LHCN-M2 (cell line): ENCODE data around the gene HEG1. TPM values are rescaled to one million over a fixed set of nuclear protein-coding genes. Genes with fewer than 3 reads are reported as not detected.

Source experiments
- DNase-seq: peaks from one replicate; pipeline ENCODE4 v3.0.0-alpha.2; 2012; ENCODE audit warnings: low read depth
- total RNA-seq: library from RNA; depleted of rRNA; stranded (reverse); fragments of >200 nt; gene quantifications from 2 replicates; pipeline ENCODE4 v1.2.3, GENCODE V29; 2014

The HEG1 gene
- total RNA-seq, 1 experiment from 2014 or later, result 28.0 TPM

DNA sequence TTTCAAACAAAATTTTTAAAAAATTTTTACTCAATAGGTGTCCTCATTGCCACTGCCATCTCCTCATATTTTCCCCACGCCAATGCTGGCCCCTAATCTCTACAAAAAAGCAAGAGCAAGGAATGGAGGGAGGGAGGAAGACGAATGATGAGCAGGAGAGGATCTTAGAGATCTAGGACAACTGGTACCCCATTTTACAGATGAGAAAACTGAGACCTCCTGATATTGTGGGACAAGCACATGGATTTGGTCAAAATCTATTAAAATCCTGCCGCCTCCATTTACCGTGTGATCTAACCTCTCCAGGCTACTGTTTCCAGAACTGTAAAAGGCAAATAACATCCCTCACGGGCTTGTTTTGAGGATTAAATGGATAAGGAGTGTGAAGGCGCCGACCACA, 4.6 kb downstream of the HEG1 start:
- DNase-seq, result no peak

DNA sequence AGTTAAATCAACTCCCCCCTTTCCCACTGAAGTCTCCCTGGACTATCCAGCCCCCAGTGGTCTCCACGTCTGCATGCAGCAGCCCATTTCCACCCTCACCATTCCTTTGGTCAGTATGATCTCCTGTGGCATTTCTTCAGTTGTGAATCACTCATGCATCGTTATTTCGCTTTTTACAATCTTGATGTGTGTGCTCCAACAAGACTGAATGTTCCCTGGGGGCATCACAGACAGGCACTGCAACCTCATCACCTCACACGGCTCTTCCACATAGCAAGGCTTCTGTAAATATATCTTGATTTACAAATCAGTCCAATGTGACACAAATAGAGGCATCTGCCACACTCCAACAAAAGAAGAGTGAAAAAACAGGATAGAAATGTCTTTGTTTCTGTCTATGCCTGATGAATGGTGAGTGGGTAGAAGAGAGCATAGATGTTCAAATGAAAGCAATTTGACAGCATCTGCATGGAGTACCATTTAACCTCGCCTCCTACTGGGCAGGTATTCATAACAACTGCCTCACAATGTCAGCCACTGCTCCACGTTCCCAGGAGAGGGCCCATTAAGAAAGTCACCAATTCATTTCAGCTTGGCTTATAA, 5.2 kb downstream of the HEG1 start:
- DNase-seq, result no peak

DNA sequence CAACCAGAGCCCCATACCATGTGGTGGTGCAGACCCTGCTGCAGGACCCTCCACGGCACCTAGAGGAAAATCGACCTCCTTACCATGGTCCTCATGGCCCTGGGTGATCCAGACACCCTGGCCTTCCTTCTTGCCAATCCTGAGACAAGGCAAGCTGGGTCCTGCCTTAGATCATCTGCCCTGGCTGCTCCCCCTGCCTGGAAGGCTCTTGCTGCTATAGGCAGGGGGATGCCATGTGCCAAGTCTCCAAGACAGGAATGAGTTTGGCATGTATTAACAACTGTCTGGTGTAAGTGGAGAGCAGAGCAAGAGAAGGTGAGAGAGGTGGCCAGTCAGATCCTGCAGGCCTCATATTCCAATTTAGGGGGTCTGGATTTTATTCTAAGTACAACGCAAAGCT, 7.5 kb downstream of the HEG1 start:
- DNase-seq, result no peak

- peak; percentile 81 for DNase-seq
Measured at GRCh38 chr3:125045965-125046364, 9.8 kb downstream of the HEG1 start.

DNA sequence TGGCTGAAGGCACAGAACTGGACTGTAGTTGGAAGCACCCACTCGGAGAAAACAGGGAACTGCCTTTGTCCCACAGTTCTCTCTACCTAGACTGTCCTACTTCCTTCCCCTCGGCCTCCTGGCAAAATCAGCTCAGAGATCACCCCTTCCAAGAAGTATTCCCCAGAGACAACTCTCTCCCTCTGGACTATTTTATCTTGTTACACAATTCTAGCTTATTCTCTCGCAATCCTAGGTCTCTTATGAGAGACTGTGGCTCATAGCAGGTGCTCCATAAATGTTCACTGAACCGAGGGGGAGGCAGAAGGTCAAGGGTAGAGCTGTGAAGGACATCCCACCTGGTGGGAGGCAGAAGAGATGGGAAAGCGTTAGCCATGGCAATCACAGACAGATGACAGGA, 10.6 kb downstream of the HEG1 start:
- no peak for DNase-seq

GRCh38 chr3:125043599-125044151, 12.1 kb downstream of the HEG1 start:
- DNase-seq, result no peak

DNA sequence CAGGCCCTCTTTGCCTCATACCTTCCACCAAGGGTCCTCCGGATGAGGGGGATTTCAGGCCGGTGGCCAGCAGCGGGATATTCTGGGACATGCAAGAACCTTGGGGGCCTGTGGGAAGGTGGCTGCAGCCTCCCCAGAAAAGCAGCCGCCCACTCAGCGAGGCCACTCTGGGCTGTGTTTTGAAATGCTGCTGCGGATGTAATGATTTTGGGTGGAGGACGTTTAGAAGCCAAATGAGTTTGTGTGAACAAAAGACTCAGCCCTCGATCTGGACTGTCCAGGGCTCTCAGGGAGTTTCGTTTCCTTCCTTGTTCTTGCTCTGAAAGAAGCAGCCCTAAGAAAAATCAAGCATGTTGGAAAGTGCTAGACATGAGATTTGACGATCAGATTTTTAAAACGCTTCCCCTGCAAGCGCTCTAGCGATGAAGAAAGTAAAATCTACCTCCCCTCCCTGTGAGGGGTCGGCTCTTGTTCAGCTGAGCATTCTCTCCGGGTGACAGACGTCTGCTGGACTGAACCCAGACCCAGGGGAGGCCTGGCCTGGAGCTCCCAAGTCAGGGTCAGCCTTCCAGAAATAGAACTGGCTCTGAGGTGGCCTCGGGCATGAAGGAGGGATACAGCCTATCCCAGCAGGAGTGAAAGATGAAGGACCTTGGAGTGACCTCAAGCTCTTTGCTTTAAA, 12.9 kb downstream of the HEG1 start:
- DNase-seq, result no peak

DNA sequence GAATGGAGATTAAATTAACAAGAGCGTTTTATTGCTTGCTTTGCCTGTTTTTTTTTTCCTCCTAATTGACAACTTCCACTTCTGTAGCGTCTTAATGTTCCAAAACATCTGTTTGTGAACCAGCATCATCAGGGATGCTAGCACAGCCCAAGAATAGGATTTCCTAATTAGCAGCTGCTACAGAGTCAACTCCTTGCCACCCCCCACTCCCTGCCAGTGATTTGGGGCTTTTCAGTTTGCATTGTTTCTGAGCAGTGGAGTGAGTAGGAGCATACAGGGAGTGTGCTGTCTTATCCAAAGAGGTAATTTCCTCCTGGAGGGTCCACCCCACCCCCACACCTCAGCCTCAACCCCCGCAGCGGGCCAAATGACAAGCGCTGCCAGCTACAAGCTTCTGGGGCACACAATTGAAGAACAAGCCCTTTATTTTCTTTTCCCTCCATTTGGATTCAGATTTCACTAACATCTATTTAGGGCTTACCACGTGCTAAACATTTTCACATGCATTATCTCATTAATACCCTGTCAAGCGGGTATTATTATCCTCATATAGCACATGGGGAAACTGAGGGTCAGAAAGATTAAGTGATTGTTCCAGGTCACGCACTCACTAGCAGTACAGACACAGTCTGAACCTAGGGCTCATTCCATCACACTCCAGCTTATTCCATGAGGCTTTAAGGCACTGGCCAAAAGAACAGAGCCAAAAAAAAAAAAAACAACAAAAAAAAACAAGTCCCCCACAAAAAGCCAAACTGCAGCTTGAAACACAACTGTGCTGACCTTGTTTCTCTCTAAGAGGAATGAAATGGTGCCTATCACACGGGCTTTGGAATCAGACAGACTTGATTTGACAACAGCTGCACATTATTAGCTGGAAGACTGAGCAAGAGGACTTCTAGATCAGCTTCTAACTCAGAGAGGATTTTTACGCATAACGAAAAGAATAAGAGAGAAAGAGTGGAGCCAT, 16.4 kb downstream of the HEG1 start:
- peak; percentile 59 for DNase-seq

- no peak for DNase-seq
Measured at GRCh38 chr3:125037498-125038150, 18.2 kb downstream of the HEG1 start.

DNA sequence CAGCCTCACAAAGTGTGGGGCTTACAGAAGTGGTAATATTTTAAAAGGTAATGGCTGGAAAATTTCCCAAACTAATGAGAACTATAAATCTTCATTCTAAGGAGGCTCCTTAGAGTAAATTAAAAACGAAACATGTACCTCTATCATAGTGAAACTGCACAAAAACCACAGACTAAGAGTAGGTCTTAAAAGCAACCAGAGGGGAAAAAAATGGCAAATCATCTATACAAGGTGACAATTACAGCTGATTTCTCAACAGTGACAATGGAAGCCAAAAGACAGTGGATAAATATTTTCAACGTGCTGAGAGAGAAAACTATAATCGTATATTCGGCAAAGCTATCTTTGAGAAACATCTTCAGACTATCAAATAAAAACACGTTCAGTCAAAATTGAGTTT, 20.6 kb downstream of the HEG1 start:
- DNase-seq, result no peak

GRCh38 chr3:125033616-125034015, 22.2 kb downstream of the HEG1 start:
- no peak for DNase-seq

DNA sequence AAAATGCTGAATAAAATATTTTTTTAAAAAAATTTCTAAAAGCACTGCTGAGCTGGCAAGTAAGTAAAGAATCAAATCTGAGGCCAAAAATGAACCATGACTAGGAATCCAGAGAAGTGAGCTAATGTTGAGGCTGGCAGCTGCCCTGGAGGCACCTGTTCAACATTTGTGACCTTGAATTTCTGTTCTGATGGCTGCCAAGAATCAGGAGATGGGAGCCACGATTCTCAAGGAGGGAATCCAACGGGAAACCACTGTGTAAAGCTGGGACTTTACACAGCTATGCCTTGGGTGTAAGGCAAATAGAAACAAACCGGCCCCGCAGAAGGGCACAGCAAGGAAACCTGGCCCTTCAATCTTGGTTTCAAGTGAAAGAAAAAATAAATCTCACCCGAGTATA, 22.7 kb downstream of the HEG1 start:
- DNase-seq, result peak; percentile 67

- DNase-seq, result no peak
Measured at GRCh38 chr3:125032683-125033082, 23.1 kb downstream of the HEG1 start.

DNA sequence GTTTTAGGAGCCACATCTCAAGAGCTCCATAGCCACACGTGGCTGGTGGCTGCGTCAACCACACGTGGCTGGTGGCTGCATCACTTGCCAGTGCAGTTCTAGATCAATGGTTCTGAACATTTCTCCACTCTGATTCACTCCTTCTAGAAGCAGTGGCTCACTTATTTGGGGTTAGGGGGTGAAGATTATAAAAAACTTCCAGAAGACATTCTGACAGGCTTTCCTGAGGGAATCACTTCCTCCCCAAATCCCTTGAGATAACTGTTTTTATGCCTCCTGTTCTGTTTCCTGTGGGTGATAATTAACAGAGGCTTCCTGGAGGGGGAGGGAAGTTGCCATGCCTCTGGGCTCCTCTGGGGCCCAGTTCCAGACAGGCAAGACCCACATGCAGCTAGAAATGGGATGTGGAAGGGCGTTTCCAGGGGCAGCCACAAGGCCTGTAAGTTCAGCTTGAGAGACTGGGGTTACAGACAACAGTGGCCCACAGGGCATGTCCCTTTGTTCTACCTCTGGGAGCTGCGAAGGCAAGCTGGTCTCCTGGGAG, 23.6 kb downstream of the HEG1 start:
- DNase-seq, result peak; percentile 70

GRCh38 chr3:125031544-125031943, 24.3 kb downstream of the HEG1 start:
- no peak for DNase-seq

DNA sequence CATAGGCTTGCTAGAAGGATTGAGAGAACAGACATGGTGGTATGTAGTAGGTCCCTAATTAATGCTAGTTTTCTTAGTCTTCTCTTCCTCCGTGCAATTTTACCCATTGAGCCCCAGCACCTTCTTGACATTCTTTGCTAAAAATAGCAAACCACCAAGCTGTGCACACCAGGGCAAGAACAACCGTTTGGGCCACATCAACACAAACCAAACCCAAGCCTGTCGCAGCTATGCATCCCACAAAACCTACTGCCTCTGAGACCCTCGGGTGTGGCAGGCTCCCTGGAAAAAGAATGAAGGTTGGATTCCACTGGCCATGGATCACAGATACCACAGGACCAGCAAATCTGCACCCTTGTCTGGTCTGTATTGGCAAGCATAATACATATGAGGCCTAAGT, 27.1 kb downstream of the HEG1 start:
- no peak for DNase-seq

GRCh38 chr3:125025642-125026041, 30.2 kb downstream of the HEG1 start:
- no peak for DNase-seq

GRCh38 chr3:125024817-125025216, 31.0 kb downstream of the HEG1 start:
- no peak for DNase-seq

DNA sequence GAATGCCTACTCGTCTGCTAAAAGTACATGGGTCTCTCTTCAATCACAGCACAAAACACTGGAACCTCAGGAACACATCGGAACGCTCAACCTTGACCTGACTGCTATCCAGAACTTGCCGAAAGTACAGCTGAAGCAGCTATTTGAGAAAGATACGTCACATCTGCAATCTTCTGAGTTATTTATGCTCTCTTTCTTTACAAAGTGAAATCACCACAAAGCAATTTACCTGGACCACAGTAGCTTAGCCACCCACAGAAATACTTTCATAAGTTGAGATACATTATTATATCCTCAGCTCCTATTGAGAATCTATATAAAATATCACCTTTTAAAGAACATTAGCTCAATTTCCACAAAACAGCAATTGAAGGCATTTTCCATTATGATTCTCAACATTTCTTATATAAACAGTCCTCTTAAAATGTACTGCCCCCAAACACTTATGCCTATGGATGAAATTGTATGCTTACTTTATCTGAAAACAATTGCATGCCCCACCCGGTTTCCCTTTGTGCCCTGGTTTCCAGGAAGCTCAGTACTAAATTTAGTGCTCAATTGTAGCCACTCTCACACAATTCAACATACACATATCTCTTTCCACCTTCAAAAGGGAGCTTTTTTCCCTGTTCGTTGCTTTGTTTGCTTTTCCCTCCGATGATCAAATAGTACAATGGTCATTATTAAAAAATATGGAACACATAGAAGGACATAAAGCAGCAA, 31.8 kb downstream of the HEG1 start:
- no peak for DNase-seq

- no peak for DNase-seq
Measured at GRCh38 chr3:125022206-125022605, 33.6 kb downstream of the HEG1 start.

DNA sequence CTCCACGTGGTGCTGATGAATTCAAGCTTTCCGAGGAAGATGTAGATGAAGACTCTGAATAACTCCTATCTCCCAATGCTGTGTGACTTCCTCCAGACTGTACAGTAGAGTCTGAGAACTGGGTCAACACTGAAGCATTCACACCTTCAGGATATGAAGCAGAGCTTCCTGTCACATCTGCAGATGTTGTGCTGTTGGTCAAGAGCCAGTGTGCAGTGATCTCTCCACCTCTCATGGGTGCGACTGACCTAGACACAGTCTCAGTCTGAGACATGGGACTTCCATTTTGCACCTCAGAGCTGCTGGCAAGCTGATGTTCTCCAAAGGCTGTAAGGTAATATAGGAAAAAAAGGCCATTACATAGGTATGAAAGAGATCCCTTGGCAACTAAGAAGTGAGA, 36.5 kb downstream of the HEG1 start:
- DNase-seq, result no peak
